IMR-90 (cell line): ENCODE measurements around the gene LYPD3. TPM values are rescaled to one million over a fixed set of nuclear protein-coding genes. Genes with fewer than 3 reads are reported as not detected.
A peak's percentile ranks its signal among the peaks of the same experiment; 100 is the strongest.

Source experiments
- ATAC-seq: fragments of 200-7000 bp; cut with Tn5 transposase; 2 replicates; pipeline ENCODE4 v1.9.1; 2020; ENCODE audit warnings: low read depth, mild to moderate bottlenecking, moderate library complexity
- BruUV-seq: library from RNA; stranded (reverse); fragments of 400-500 nt; replicated peaks from 2 replicates; lab custom pipeline; 2021; lab: Mats Ljungman, UMichigan
- CTCF ChIA-PET: fragments of 300-600 bp; formaldehyde crosslinking; extraction: SDS; loops from one replicate; lab custom pipeline; 2021; ENCODE audit warnings: antibody characterized with exemption; lab: Yijun Ruan, JAX
- POLR2A ChIA-PET: fragments of 300-600 bp; sonication (Branson Sonifier 250); formaldehyde crosslinking; loops from one replicate; lab custom pipeline; 2022; ENCODE audit warnings: antibody characterized with exemption; ENCODE audit not compliant: unreplicated experiment; lab: Charles Lee
- DNase-seq: peaks from one replicate; pipeline ENCODE4 v3.0.0; 2013
- H2AFZ ChIP-seq: replicated peaks from 2 replicates; pipeline ENCODE3; 2013; ENCODE audit warnings: low read length, mild to moderate bottlenecking; ENCODE audit not compliant: poor library complexity
- H2AK5ac ChIP-seq: 2 replicates; pipeline ENCODE4 v1.6.1; 2013; ENCODE audit warnings: low read depth, low read length, inconsistent platforms
- H2AK9ac ChIP-seq: replicated peaks from 2 replicates; pipeline ENCODE3; 2013; ENCODE audit warnings: mild to moderate bottlenecking, low read depth, low read length, moderate library complexity; ENCODE audit not compliant: poor library complexity
- H2BK120ac ChIP-seq: 2 replicates; pipeline ENCODE4 v1.6.1; 2013; ENCODE audit warnings: low read depth, low read length, inconsistent platforms
- H2BK15ac ChIP-seq: 3 replicates; pipeline ENCODE4 v1.6.1; 2013; ENCODE audit warnings: low read depth, low read length, inconsistent platforms
- H2BK20ac ChIP-seq: 2 replicates; pipeline ENCODE4 v1.6.1; 2013; ENCODE audit warnings: low read depth, mild to moderate bottlenecking, inconsistent platforms, low read length, moderate library complexity
- H2BK5ac ChIP-seq: 2 replicates; pipeline ENCODE4 v1.6.1; 2013; ENCODE audit warnings: mild to moderate bottlenecking, low read depth, low read length, inconsistent platforms; ENCODE audit not compliant: poor library complexity, severe bottlenecking
- H3K14ac ChIP-seq: replicated peaks from 2 replicates; pipeline ENCODE4 v1.6.1; 2013; ENCODE audit warnings: low read depth, low read length, inconsistent platforms
- H3K18ac ChIP-seq: 2 replicates; pipeline ENCODE4 v1.6.1; 2013; ENCODE audit warnings: low read depth, low read length, control low read depth
- H3K23ac ChIP-seq: 2 replicates; pipeline ENCODE4 v1.6.1; 2013; ENCODE audit warnings: low read depth, low read length, inconsistent platforms
- H3K27ac ChIP-seq: 2 replicates; pipeline ENCODE4 v1.5.1; 2013; ENCODE audit warnings: mild to moderate bottlenecking, control low read depth, low read length; ENCODE audit not compliant: insufficient read depth
- H3K27me3 ChIP-seq: 2 replicates; pipeline ENCODE4 v1.6.1; 2013; ENCODE audit warnings: low read length; ENCODE audit not compliant: control insufficient read depth, insufficient read depth
- H3K36me3 ChIP-seq: 2 replicates; pipeline ENCODE4 v1.6.1; 2013; ENCODE audit warnings: low read length, mixed read lengths; ENCODE audit not compliant: control insufficient read depth, insufficient read depth
- H3K4ac ChIP-seq: 2 replicates; pipeline ENCODE4 v1.6.1; 2013; ENCODE audit warnings: low read depth, low read length, inconsistent platforms
- H3K4me1 ChIP-seq: 2 replicates; pipeline ENCODE4 v1.6.1; 2013; ENCODE audit warnings: low read length, mixed read lengths; ENCODE audit not compliant: control insufficient read depth, insufficient read depth
- H3K4me2 ChIP-seq: 2 replicates; pipeline ENCODE4 v1.6.1; 2013; ENCODE audit warnings: low read depth, mild to moderate bottlenecking, control low read depth, low read length, moderate library complexity
- H3K4me3 ChIP-seq: 2 replicates; pipeline ENCODE4 v1.5.1; 2013; ENCODE audit warnings: low read depth, mild to moderate bottlenecking, control low read depth, low read length, moderate library complexity; ENCODE audit not compliant: insufficient read depth
- H3K56ac ChIP-seq: 2 replicates; pipeline ENCODE4 v1.6.1; 2013; ENCODE audit warnings: low read length, inconsistent platforms; ENCODE audit not compliant: insufficient read depth; ENCODE audit errors: extremely low read depth
- H3K79me1 ChIP-seq, 2 experiments: 2 replicates each; pipeline ENCODE4 v1.6.1; 2013; ENCODE audit warnings: low read length in 2 of 2, inconsistent platforms in 1 of 2, low read depth in 1 of 2
- H3K9ac ChIP-seq: 2 replicates; pipeline ENCODE4 v1.6.1; 2013; ENCODE audit warnings: low read depth, low read length, control low read depth
- H3K9me1 ChIP-seq: 2 replicates; pipeline ENCODE4 v1.6.1; 2013; ENCODE audit warnings: low read length, inconsistent platforms; ENCODE audit not compliant: insufficient read depth
- H3K9me3 ChIP-seq: 2 replicates; pipeline ENCODE4 v1.6.1; 2013; ENCODE audit warnings: low read length; ENCODE audit not compliant: control insufficient read depth, insufficient read depth
- H4K20me1 ChIP-seq: 2 replicates; pipeline ENCODE4 v1.6.1; 2013; ENCODE audit warnings: low read length, inconsistent platforms; ENCODE audit not compliant: insufficient read depth
- H4K5ac ChIP-seq: 2 replicates; pipeline ENCODE4 v1.6.1; 2013; ENCODE audit warnings: mild to moderate bottlenecking, low read depth, low read length, control low read depth
- H4K8ac ChIP-seq, 2 experiments: 2 replicates each; pipeline ENCODE4 v1.6.1; 2013; ENCODE audit warnings: low read depth in 2 of 2, low read length in 2 of 2, control low read depth in 1 of 2, inconsistent platforms in 1 of 2
- H4K91ac ChIP-seq: 2 replicates; pipeline ENCODE4 v1.6.1; 2013; ENCODE audit warnings: low read depth, low read length, inconsistent platforms; ENCODE audit not compliant: insufficient read depth
- BHLHE40 ChIP-seq: fragments of 150-350 bp; IDR thresholded peaks from 2 replicates; pipeline ENCODE4 v1.6.1; 2016; ENCODE audit warnings: mild to moderate bottlenecking, low read depth, low read length
- CEBPB ChIP-seq: IDR thresholded peaks from 2 replicates; pipeline ENCODE4 v1.6.1; 2012; ENCODE audit warnings: low read depth, low read length, improper control_type of control experiment
- FOS ChIP-seq: fragments of 150-350 bp; IDR thresholded peaks from 2 replicates; pipeline ENCODE4 v1.6.1; 2016; ENCODE audit warnings: low read depth, low read length
- MAFK ChIP-seq: IDR thresholded peaks from 2 replicates; pipeline ENCODE4 v1.6.1; 2012; ENCODE audit warnings: low read depth, low read length, improper control_type of control experiment
- NFE2L2 ChIP-seq: fragments of 150-350 bp; IDR thresholded peaks from 2 replicates; pipeline ENCODE4 v1.6.1; 2016; ENCODE audit warnings: low read depth, mild to moderate bottlenecking, low read length
- POLR2A ChIP-seq: IDR thresholded peaks from 2 replicates; pipeline ENCODE4 v1.6.1; 2012; ENCODE audit warnings: mild to moderate bottlenecking, low read depth, low read length
- RAD21 ChIP-seq: IDR thresholded peaks from 2 replicates; pipeline ENCODE4 v1.6.1; 2012; ENCODE audit warnings: low read length, improper control_type of control experiment
- RCOR1 ChIP-seq: IDR thresholded peaks from 2 replicates; pipeline ENCODE4 v1.6.1; 2012; ENCODE audit warnings: mild to moderate bottlenecking, low read length, improper control_type of control experiment; ENCODE audit not compliant: insufficient replicate concordance
- RFX5 ChIP-seq: IDR thresholded peaks from 2 replicates; pipeline ENCODE4 v1.8.0; 2012; ENCODE audit warnings: low read depth, mild to moderate bottlenecking, low read length, moderate library complexity
- SMC3 ChIP-seq: fragments of 150-350 bp; IDR thresholded peaks from 2 replicates; pipeline ENCODE4 v1.6.1; 2016; ENCODE audit warnings: low read depth, mild to moderate bottlenecking, antibody characterized with exemption, low read length, moderate library complexity
- USF2 ChIP-seq: fragments of 150-350 bp; IDR thresholded peaks from 2 replicates; pipeline ENCODE4 v1.6.1; 2017; ENCODE audit warnings: mild to moderate bottlenecking, antibody characterized with exemption, low read length, low read depth
- WGBS, 2 experiments: methylation state at CpG; one replicate each; pipeline versions ENCODE4 v1.1.5 to v1.1.7; 2013; ENCODE audit warnings: missing lambda C conversion rate in 2 of 2; ENCODE audit not compliant: insufficient read length in 1 of 2; ENCODE audit errors: extremely low coverage in 2 of 2; 5-methylcytosine and 5-hydroxymethylcytosine counted together
- dilution Hi-C: fragments of 300-500 bp; cut with HindIII; formaldehyde crosslinking; loops from one replicate; pipeline ENCODE4 v1.14.3; 2018; ENCODE audit warnings: low sequenced_read_pairs; ENCODE audit not compliant: unreplicated experiment
- in situ Hi-C: fragments of 300-500 bp; cut with MboI; formaldehyde crosslinking; loops from 3 replicates; pipeline ENCODE4 v1.14.3; 2019; ENCODE audit warnings: low sequenced_read_pairs, inconsistent platforms, mixed read lengths
- intact Hi-C: fragments of 100-400 bp; cut with micrococcal nuclease; formaldehyde crosslinking; loops from 2 replicates; pipeline ENCODE4 v1.10.0; 2022
- polyA plus RNA-seq, 3 experiments: library from polyadenylated mRNA; depleted of rRNA; stranded (reverse); fragments of >200 nt; gene quantifications; 2 replicates each; pipeline ENCODE4 v1.2.3, GENCODE V29; 2012; ENCODE audit warnings: low replicate concordance in 1 of 3
- total RNA-seq: library from RNA; depleted of rRNA; stranded (reverse); fragments of >200 nt; gene quantifications from 2 replicates; pipeline ENCODE4 v1.2.3, GENCODE V29; 2012
- TF ChIP-seq, protein P1 (sequence below): fragments of 150-350 bp; IDR thresholded peaks from 2 replicates; pipeline ENCODE4 v1.6.1; 2016; ENCODE audit warnings: low read depth, mild to moderate bottlenecking, low read length, moderate library complexity, borderline replicate concordance

The LYPD3 gene
- total and polyA plus RNA-seq, 2 of the 4 experiments (the other 2 are of a cell fraction) = 0.18 to 1.1 TPM

DNA sequence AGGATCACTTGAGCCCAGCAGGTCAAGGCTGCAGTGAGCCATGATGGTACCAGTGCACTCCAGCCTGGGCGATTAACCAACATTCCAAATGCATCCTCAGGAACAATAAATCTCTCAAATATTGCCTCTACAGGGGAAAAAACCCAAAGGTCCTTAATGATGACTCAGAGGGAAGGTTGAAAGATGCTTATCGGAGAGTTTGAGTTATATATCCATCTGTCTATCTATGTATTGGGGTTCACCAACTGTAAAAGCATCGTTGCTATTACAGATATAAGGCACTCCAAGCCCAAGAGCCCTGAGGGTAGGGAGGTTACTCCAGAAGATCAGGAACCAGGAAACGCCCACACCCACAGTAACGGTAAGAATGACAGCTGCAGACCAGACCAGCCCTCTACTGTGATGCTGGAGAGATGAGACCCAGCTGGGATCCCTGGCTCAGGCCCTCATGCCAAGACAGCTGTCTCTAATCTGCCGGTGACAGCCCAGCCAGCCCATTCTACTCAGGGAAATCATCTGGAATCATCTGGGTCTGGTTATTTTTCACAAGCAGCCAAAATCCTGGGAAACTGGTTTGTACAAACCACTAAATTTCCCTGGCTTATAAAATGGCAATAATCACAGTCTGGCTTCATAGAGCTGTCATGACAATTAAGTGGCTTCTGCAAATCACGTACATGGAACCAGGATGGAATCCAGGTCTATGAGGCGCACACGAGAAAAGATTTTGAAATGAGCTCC lies 26.9 kb downstream of the LYPD3 start (continued):
- TF ChIP-seq MAFK (no peak), FOS (no peak)

- Histone ChIP-seq H2BK120ac (peak overlapping the region; percentile 17; the same call in 1 of the 2 replicates), H3K9me1 (0 out of 2 replicates have a peak, but pooled peaks cover 3% of the 10 kb centered on the region), H3K79me1 (no peaks in the 10 kb centered on the region), H2BK20ac (no peak overlapping the region), H3K14ac (no peak overlapping the region), H4K91ac (no peak overlapping the region), H2AK9ac (peak overlapping the region; percentile 28), H3K9me3 (peaks cover 3% of the 10 kb centered on the region; the same call in 1 of the 2 replicates), H3K27ac (no peak overlapping the region), H2BK15ac (no peak overlapping the region), H2AK5ac (no peak overlapping the region), H3K4me2 (no peak overlapping the region), H3K27me3 (0 out of 2 replicates have a peak, but pooled peaks cover 2% of the 10 kb centered on the region), H2AFZ (peak overlapping the region; percentile 21), H3K9ac (no peak overlapping the region), H3K18ac (no peak overlapping the region), H3K56ac (no peak overlapping the region), H3K36me3 (no peaks in the 10 kb centered on the region), H3K4me1 (peaks cover 3% of the 10 kb centered on the region; the same call in 1 of the 2 replicates), H3K4me3 (no peak overlapping the region), H2BK5ac (no peak overlapping the region), H4K20me1 (no peaks in the 10 kb centered on the region; the same call in none of the 2 replicates), H3K4ac (peak overlapping the region; percentile 43; the same call in 1 of the 2 replicates), H4K8ac (no peak overlapping the region), H4K5ac (no peak overlapping the region), H3K23ac (no peak overlapping the region)
- ChIA-PET POLR2A (no interaction called here), CTCF (interaction anchor here (2.4 kb wide), 1 partner anchor 12 kb away, joined by 6 read pairs; no protein-coding TSS in a partner anchor)
- intact Hi-C loops (no loop called here), in situ Hi-C loops (no loop called here), dilution Hi-C loops (no loop called here)
- 40% methylated on average over 1 of the region's 6 CpGs; no CpG with 5 or more reads in 1 of the 2 experiments for WGBS, 2 experiments
- TF ChIP-seq RFX5 (no peak), NFE2L2 (no peak), MAFK (no peak), SMC3 (no peak), RAD21 (no peak), FOS (no peak), USF2 (no peak), POLR2A (no peak), BHLHE40 (no peak), CEBPB (no peak), RCOR1 (no peak)
- TF ChIP-seq, protein P1, sequence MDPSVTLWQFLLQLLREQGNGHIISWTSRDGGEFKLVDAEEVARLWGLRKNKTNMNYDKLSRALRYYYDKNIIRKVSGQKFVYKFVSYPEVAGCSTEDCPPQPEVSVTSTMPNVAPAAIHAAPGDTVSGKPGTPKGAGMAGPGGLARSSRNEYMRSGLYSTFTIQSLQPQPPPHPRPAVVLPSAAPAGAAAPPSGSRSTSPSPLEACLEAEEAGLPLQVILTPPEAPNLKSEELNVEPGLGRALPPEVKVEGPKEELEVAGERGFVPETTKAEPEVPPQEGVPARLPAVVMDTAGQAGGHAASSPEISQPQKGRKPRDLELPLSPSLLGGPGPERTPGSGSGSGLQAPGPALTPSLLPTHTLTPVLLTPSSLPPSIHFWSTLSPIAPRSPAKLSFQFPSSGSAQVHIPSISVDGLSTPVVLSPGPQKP = no peak
- BruUV-seq = no TSS peak
- ATAC-seq (no peak), DNase-seq (no peak)
Measured at GRCh38 chr19:43437712-43438111, 27.7 kb downstream of the LYPD3 start.
